22Rv1 (cell line): ENCODE results near the gene CCDC148.
"Not testable (repeated sequence)": the region's sequence is repeated elsewhere in the genome, so short reads cannot be mapped to it uniquely, and the experiment has no call there.

ENCODE experiments used
- H3K27ac ChIP-seq: fragments of 450-650 bp; 2 replicates; pipeline ENCODE4 v1.5.1; 2017
- CTCF ChIP-seq: fragments of 450-650 bp; IDR thresholded peaks from 2 replicates; pipeline ENCODE4 v1.5.1; 2017; ENCODE audit warnings: mild to moderate bottlenecking
- ZFX ChIP-seq: fragments of 450-650 bp; IDR thresholded peaks from 2 replicates; pipeline ENCODE4 v1.6.1; 2017; ENCODE audit warnings: antibody characterized with exemption, borderline replicate concordance

CCDC148 gene

DNA sequence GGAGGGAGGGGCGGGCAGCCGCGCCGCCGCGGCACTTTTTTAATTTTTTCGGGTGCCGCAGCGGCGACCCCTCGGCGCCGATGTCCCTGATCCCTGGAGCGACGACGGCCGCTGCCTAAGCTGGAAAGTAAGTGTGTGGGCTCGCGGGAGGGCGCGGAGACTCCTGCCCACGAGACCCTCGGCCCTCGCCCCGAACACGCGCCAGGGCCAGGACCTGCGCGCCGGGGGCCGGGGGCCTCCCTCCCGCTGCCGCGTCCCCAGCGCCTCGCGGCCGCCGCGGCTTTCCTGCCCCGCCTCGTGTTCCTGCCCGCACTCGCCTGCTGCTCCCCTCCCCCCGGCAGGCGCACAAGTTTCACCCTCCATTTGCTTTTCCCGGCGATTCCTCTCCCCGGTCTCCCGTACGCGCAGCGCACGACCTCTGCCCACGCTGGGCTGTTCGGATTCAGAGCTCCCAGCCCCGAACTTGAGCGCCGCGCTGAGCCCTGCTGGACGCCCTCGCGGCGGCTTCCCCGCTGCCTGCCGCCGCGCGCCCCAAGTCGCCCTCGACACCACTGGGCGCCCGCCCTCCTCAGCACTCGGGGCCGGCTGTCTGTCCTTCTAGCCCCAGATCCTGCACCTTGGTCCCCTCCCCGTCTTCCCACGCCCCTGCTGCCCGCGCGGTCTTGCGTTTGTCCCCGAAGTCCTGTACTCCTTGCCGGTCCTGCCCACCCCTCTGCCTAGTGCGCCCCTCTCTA is 706 bp upstream of the CCDC148 start:
- TF ChIP-seq ZFX (no peak), CTCF (no peak)
- peak overlapping the region; percentile 78 for H3K27ac ChIP-seq

- no peak overlapping the region for H3K27ac ChIP-seq
- TF ChIP-seq ZFX (no peak), CTCF (no peak)
Measured at GRCh38 chr2:158443606-158444005, 12.9 kb downstream of the CCDC148 start.

DNA sequence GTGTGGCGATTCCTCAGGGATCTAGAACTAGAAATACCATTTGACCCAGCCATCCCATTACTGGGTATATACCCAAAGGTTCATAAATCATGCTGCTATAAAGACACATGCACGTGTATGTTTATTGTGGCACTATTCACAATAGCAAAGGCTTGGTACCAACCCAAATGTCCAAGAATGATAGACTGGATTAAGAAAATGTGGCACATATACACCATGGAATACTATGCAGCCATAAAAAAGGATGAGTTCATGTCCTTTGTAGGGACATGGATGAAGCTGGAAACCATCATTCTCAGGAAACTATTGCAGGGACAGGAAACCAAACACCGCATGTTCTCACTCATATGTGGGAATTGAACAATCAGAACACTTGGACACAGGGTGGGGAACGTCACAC is 17.5 kb downstream of the CCDC148 start:
- not testable (repeated sequence) for H3K27ac ChIP-seq

DNA sequence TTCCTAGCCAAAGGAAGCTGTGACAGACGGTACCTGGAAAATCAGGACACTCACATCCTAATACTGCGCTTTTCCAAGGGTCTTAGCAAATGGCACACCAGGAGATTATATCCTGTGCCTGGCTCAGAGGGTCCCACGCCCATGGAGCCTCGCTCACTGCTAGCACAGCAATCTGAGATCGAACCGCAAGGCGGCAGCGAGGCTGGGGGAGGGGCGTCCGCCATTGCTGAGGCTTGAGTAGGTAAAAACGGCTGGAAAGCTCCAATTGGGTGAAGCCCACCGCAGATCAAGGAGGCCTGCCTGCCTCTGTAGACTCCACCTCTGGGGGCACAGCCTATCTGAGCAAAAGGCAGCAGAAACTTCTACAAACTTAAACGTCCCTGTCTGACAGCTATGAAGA is 22.8 kb downstream of the CCDC148 start:
- H3K27ac ChIP-seq = not testable (repeated sequence)

- TF ChIP-seq CTCF (no peak), ZFX (no peak)
- no peak overlapping the region for H3K27ac ChIP-seq
Measured at GRCh38 chr2:158432117-158432516, 24.4 kb downstream of the CCDC148 start.

GRCh38 chr2:158414538-158414937 is 42.0 kb downstream of the CCDC148 start:
- no peak overlapping the region for H3K27ac ChIP-seq
- no peak for TF ChIP-seq ZFX
- TF ChIP-seq CTCF = no peak

DNA sequence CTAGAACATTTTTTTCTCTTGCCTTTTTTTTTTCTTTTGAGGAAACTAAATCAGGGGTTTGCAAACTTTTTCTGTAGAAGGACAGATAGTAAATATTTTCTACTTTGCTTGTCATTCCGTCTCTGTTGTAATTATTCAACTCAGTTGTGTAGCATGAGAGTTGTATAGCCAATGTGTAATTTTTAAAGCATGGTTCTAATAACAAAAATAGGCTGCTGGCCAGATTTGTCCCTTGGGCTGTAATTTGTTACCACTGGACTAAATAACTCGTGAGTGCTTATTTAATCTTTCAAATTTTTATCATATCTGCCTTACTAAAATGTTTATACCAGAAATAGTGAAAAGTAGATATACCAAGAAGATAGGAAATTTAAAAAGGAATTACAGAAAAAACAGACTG is 43.0 kb downstream of the CCDC148 start:
- no peak overlapping the region for H3K27ac ChIP-seq
- no peak for TF ChIP-seq ZFX
- TF ChIP-seq CTCF = no peak

DNA sequence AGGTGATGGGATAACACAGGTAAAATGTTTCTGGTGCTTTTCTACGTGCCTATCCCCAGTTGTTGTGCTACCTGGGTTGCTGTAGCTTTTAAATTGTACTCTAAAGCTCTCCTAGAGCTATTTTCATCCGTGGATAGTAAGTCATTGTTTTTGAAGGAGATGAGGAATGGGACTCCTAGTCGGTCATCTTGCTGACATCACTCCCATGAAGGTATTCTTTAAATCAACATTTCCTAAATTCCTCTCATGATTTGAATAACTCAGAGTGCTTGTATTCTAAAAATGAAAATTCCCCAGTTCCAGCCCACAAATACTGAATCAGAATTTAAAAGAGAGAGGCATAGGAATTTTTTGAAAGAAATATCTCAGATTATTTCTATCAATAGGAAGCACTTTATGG is 44.3 kb downstream of the CCDC148 start:
- H3K27ac ChIP-seq = no peak overlapping the region
- TF ChIP-seq ZFX (no peak), CTCF (no peak)
